K562 (cell line): ENCODE data around the gene TMEM129.
A peak's percentile ranks its signal among the peaks of the same experiment; 100 is the strongest.

Experiments used
- ATF3 ChIP-seq, 2 experiments: fragments of 450-650 bp in 1 of 2; sonication (generic) in 1 of 2; formaldehyde crosslinking in 1 of 2; IDR thresholded peaks in 1 of 2; conservative IDR thresholded peaks in 1 of 2; 2 replicates each; pipeline versions ENCODE4 v1.6.1 to v1.8.1; 2016 to 2023; ENCODE audit warnings: mild to moderate bottlenecking in 2 of 2, moderate library complexity in 2 of 2, inconsistent platforms in 1 of 2, missing genetic modification reagents in 1 of 2
- EZH2 ChIP-seq: IDR thresholded peaks from 2 replicates; pipeline ENCODE4 v1.6.1; 2012; ENCODE audit warnings: low read depth, mild to moderate bottlenecking, inconsistent platforms, low read length, borderline replicate concordance
- HDAC6 ChIP-seq: IDR thresholded peaks from 2 replicates; pipeline ENCODE4 v1.6.1; 2012; ENCODE audit warnings: low read depth, mild to moderate bottlenecking, control low read depth, inconsistent platforms, low read length, moderate library complexity
- SIN3B ChIP-seq: fragments of 450-650 bp; IDR thresholded peaks from 2 replicates; pipeline ENCODE4 v1.6.1; 2017; ENCODE audit warnings: low read depth, mild to moderate bottlenecking, moderate library complexity
- TFAP4 ChIP-seq: sonication (generic); formaldehyde crosslinking; IDR thresholded peaks from 2 replicates; pipeline ENCODE4 v1.8.0; 2022; ENCODE audit warnings: missing genetic modification reagents, mild to moderate bottlenecking, moderate library complexity, borderline replicate concordance
- TGIF2 ChIP-seq: sonication (generic); formaldehyde crosslinking; IDR thresholded peaks from 2 replicates; pipeline ENCODE4 v1.8.1; 2022; ENCODE audit warnings: mild to moderate bottlenecking, missing genetic modification reagents, moderate library complexity
- ZNF347 ChIP-seq: fragments of 450-650 bp; formaldehyde crosslinking; IDR thresholded peaks from 2 replicates; pipeline ENCODE4 v1.4.0; 2020; ENCODE audit warnings: low read depth, mild to moderate bottlenecking, moderate library complexity
- ZNF639 ChIP-seq, 2 experiments: fragments of 200-800 bp in 1 of 2; sonication (Bioruptor generic) in 1 of 2; sonication (generic) in 1 of 2; formaldehyde crosslinking in 1 of 2; IDR thresholded peaks in 1 of 2; conservative IDR thresholded peaks in 1 of 2; 2 replicates each; pipeline versions ENCODE4 v1.5.0 to v1.6.1; 2016 to 2020; ENCODE audit warnings: missing compliant biosample characterization in 1 of 2, missing genetic modification characterization in 1 of 2, missing genetic modification reagents in 1 of 2

- no peak for TF ChIP-seq SIN3B
- TF ChIP-seq EZH2: no peak
- no peak for TF ChIP-seq HDAC6
- no peak for TF ChIP-seq ATF3 (IDR thresholded peaks at IDR 0.05)
- TF ChIP-seq ATF3 (CRISPR knock-in tag; conservative IDR thresholded peaks at IDR 0.05): no peak
- TF ChIP-seq ZNF347 (CRISPR knock-in tag): no peak
- TF ChIP-seq TGIF2: no peak
- no peak for TF ChIP-seq ZNF639 (CRISPR knock-in tag; conservative IDR thresholded peaks at IDR 0.05 in 1 of 2, IDR thresholded peaks at IDR 0.05 in 1 of 2)
- TF ChIP-seq TFAP4 (CRISPR knock-in tag): 0 out of 2 replicates have a peak, but pooled peaks have one; percentile 31
Observed at GRCh38 chr4:1726146-1726934, 5.2 kb upstream of the TMEM129 start.
